SKM-1 treated with dmso at 0.1 percent for 144 hours (cell line): ENCODE results near the gene LMOD2.
"Not testable (repeated sequence)": the region's sequence is repeated elsewhere in the genome, so short reads cannot be mapped to it uniquely, and the experiment has no call there.

Experiments used
- DNase-seq: peaks from one replicate; lab custom pipeline; 2025; ENCODE audit not compliant: unreplicated experiment; lab: John Stamatoyannopoulos, UW

Gene LMOD2, protein sequence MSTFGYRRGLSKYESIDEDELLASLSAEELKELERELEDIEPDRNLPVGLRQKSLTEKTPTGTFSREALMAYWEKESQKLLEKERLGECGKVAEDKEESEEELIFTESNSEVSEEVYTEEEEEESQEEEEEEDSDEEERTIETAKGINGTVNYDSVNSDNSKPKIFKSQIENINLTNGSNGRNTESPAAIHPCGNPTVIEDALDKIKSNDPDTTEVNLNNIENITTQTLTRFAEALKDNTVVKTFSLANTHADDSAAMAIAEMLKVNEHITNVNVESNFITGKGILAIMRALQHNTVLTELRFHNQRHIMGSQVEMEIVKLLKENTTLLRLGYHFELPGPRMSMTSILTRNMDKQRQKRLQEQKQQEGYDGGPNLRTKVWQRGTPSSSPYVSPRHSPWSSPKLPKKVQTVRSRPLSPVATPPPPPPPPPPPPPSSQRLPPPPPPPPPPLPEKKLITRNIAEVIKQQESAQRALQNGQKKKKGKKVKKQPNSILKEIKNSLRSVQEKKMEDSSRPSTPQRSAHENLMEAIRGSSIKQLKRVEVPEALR

GRCh38 chr7:123655614-123656013 lies at the start of gene LMOD2:
TSS of gene LMOD2 (plus strand) at chr7:123655866. CDS start at chr7:123655964, 98 bp downstream.
- DNase-seq: no peak

GRCh38 chr7:123607423-123607975 lies 48.2 kb upstream of the LMOD2 start:
- DNase-seq: no peak

GRCh38 chr7:123608991-123609882 lies 46.4 kb upstream of the LMOD2 start:
- DNase-seq: no peak

GRCh38 chr7:123609883-123610239 lies 45.8 kb upstream of the LMOD2 start:
- no peak for DNase-seq

DNA sequence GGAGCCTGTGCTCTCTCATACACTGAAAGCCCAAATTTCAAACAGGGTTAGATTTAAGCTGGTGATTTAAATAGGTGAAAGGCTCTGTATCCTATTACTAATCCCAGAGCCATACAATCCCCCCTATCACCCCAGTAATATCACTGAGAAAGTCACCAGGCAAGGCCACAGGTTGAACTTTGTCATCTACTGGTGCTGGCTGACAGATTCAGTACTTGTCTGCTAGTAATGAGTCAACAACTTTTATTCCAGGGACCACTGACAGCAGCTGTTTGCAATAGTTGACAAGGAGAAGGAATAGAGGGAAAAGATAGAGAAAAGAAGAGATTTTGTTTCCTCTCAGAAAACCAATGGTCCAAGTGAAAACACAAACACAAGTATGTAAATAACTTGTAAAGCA lies 43.6 kb upstream of the LMOD2 start:
- DNase-seq: no peak

GRCh38 chr7:123615344-123615743 lies 40.3 kb upstream of the LMOD2 start:
- no peak for DNase-seq

- no peak for DNase-seq
These were observed 39.4 kb upstream of the LMOD2 start for GRCh38 chr7:123616223-123616622.

DNA sequence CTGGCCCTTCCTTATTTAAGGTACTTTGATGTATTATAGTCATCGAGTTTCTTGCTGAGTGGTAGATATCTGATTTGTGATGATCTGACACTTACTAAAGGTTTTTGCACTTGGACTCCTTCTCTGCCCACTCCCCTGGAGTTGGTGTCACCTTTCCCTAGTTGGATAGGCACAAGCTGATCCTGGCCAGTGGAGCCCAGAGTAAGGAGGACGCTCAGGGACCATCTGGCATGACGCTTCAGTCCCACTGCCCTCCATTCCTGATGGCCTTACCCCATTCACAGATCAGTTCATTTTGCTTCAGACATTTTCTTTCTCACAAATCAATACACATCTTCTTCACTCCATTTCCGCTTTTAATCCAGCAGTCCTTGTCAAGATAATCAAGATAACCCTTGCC lies 34.0 kb upstream of the LMOD2 start:
- DNase-seq: no peak

GRCh38 chr7:123622660-123623386 lies 32.8 kb upstream of the LMOD2 start:
- DNase-seq: no peak

DNA sequence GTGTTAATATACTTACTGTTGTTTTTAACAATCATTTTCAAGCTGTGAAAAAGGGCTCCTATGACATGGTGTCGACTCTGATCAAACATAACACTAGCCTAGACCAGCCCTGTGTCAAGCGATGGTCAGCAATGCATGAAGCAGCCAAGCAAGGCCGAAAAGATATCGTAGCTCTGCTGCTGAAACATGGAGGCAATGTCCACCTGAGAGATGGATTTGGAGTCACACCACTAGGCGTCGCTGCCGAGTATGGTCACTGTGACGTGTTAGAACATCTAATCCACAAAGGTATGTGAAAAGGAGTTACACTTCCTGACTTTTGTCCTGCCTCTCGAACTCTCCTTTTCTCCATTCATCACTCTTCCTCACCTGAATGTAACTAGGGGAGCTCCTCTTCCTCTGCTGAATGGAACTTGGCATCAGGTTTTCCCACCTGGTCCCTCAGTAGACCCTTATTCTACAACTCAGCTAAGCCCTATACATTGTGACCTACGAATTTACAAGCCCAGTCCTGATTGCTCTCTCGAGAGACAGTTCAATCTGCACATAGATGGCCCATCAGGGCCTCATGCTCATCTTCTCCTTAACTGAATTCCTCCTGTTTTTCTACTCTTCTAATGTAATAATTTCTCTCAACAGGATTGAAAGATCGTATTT lies 31.0 kb upstream of the LMOD2 start:
- DNase-seq: no peak

- no peak for DNase-seq
These were observed 30.4 kb upstream of the LMOD2 start for GRCh38 chr7:123625254-123625653.

GRCh38 chr7:123627851-123628250 lies 27.8 kb upstream of the LMOD2 start:
- no peak for DNase-seq

GRCh38 chr7:123628829-123629228 lies 26.8 kb upstream of the LMOD2 start:
- no peak for DNase-seq

GRCh38 chr7:123629281-123629680 lies 26.4 kb upstream of the LMOD2 start:
- no peak for DNase-seq

- no peak for DNase-seq
These were observed 22.9 kb upstream of the LMOD2 start for GRCh38 chr7:123632808-123633207.

DNA sequence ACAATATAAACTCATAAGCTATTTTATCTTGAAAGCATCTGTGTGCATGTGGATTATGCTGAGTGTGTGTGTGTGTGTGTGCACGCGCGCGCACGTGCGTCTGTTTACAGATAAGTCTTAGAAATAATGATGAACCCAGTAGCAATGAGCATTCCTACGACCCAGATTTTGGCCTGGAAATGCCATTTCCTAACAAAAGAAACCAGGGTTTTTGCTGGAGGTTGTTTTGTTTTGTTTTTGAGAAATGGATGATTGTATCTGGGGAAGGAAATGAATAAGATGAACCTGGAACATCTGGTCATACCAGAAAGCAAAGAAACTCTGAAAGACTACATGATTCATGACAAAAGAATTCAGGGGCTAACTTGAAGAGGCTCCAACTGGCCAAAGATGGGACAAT lies 22.1 kb upstream of the LMOD2 start:
- DNase-seq: no peak

DNA sequence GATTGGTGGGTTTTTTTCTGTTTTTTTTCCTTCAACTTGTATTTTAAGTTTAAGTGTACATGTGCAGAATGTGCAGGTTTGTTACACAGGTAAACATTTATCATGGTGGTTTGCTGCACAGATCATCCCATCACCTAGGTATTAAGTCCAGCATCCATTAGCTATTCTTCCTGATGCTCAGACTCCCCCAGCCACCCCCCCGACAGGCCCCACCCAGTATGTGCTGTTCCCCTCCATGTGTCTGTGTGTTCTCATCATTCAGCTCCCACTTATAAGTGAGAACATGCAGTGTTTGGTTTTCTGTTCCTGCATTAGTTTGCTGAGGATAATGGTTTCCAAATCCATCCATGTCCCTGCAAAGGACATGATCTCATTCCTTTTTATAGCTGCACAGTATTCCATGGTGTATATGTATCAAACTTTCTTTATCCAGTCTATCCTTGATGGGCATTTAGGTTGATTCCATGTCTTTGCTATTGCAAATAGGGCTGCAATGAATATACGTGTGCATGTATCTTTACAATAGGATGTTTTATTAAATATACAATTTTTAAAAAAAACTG lies 21.6 kb upstream of the LMOD2 start:
- not testable (repeated sequence) for DNase-seq

- DNase-seq: no peak
These were observed 19.9 kb upstream of the LMOD2 start for GRCh38 chr7:123635551-123636359.

DNA sequence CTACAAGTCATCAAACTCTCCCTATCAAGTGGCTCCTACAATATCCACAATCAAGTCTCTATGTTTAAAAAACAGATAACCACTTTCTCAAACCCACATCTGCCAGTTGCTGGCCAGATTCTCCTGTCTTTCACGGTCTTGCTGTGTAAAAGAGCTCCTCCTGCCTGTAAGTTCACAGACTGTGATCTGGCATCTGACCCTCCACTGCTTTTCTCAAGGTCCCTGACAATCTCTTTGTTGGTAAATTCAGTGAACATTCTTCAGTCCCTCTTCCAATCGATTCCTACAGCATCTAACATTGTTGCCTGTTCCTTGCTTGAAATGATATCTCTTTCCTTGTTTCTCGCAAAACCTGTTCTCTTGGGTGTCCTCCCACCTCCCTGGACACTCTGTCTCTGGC lies 18.5 kb upstream of the LMOD2 start:
- no peak for DNase-seq
